Osteocyte (in vitro differentiated cells): ENCODE measurements around the gene SLC26A4. TPM values are rescaled to one million over a fixed set of nuclear protein-coding genes. Genes with fewer than 3 reads are reported as not detected.

Experiments
- DNase-seq: peaks from one replicate; pipeline ENCODE4 v3.0.0; 2021; ENCODE audit warnings: mixed read lengths; ENCODE audit not compliant: unreplicated experiment; ENCODE audit errors: extremely low spot score
- H3K27ac Mint-ChIP-seq: one replicate; pipeline ENCODE4 v1.8.0; 2021; ENCODE audit warnings: mild to moderate bottlenecking, mixed read lengths; ENCODE audit not compliant: unreplicated experiment
- H3K27me3 Mint-ChIP-seq: one replicate; pipeline ENCODE4 v1.8.0; 2021; ENCODE audit warnings: mixed read lengths; ENCODE audit not compliant: unreplicated experiment
- H3K36me3 Mint-ChIP-seq: one replicate; pipeline ENCODE4 v1.8.0; 2021; ENCODE audit warnings: mixed read lengths; ENCODE audit not compliant: unreplicated experiment
- H3K4me1 Mint-ChIP-seq: one replicate; pipeline ENCODE4 v1.8.0; 2021; ENCODE audit warnings: mixed read lengths; ENCODE audit not compliant: unreplicated experiment
- H3K4me3 Mint-ChIP-seq: one replicate; pipeline ENCODE4 v1.8.0; 2021; ENCODE audit warnings: mild to moderate bottlenecking, moderate library complexity, mixed read lengths; ENCODE audit not compliant: unreplicated experiment
- H3K9me3 Mint-ChIP-seq: one replicate; pipeline ENCODE4 v1.8.0; 2021; ENCODE audit warnings: mixed read lengths; ENCODE audit not compliant: unreplicated experiment
- total RNA-seq: library from RNA; stranded (reverse); gene quantifications from 2 replicates; pipeline ENCODE4 v1.2.1, GENCODE V29; 2021
- TF ChIP-seq, protein P1 (sequence below): fragments of 200-600 bp; sonication (generic); IDR thresholded peaks from 2 replicates; pipeline ENCODE4 v1.5.0; 2021; ENCODE audit warnings: antibody characterized with exemption, mild to moderate bottlenecking, moderate library complexity

Gene SLC26A4
- total RNA-seq, 1 donor from 2014 or later, result 0.51 TPM

DNA sequence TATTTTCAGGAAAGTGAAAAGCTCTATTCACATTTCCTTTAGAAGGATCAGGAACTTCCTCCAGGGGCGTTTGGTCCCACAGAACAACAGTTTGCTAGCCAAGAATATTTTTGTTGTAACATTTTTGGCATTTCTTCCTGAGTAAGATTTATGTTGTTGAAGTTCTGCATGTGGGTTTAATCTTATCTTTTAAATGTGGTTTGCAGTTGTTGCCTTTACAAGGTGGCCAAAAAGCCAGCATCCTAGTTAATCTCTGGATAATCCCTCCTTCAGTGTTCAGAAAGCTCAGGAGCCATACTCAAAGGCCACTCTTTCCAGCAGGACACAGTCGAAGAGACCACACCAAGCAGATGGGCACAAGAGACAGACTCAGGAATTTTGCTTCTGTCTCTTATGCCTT lies 30.0 kb downstream of the SLC26A4 start:
- Mint-ChIP-seq H3K4me1 (peaks cover 28% of the 10 kb centered on the region), H3K27ac (no peak overlapping the region), H3K27me3 (peaks cover 10% of the 10 kb centered on the region), H3K9me3 (no peaks in the 10 kb centered on the region), H3K4me3 (no peak overlapping the region), H3K36me3 (peaks cover 2% of the 10 kb centered on the region)
- TF ChIP-seq, protein P1, sequence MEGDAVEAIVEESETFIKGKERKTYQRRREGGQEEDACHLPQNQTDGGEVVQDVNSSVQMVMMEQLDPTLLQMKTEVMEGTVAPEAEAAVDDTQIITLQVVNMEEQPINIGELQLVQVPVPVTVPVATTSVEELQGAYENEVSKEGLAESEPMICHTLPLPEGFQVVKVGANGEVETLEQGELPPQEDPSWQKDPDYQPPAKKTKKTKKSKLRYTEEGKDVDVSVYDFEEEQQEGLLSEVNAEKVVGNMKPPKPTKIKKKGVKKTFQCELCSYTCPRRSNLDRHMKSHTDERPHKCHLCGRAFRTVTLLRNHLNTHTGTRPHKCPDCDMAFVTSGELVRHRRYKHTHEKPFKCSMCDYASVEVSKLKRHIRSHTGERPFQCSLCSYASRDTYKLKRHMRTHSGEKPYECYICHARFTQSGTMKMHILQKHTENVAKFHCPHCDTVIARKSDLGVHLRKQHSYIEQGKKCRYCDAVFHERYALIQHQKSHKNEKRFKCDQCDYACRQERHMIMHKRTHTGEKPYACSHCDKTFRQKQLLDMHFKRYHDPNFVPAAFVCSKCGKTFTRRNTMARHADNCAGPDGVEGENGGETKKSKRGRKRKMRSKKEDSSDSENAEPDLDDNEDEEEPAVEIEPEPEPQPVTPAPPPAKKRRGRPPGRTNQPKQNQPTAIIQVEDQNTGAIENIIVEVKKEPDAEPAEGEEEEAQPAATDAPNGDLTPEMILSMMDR, result no peak
- no peak for DNase-seq

DNA sequence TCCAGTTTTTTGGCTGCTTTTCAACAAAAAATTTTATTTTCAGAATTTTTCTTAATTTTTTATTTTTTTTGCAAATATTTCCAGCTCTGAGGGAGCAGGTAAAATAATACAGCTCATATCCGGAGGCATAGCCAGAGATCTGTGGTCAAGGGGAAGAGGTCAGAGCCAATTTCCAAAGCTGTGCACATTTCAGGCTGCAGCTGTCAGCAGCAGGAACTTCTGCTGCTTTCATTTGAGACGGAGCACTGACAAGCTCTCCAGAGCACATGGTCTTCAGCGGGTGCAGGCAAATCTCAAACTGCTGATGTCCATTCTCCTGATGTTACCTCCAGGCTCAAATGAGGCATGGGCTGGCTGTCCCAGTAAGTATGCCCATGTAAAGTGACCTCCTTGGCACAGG lies 31.1 kb downstream of the SLC26A4 start:
- H3K27me3 Mint-ChIP-seq, result peaks cover 9% of the 10 kb centered on the region
- TF ChIP-seq, protein P1, result no peak
- H3K36me3 Mint-ChIP-seq, result peaks cover 2% of the 10 kb centered on the region
- no peaks in the 10 kb centered on the region for H3K9me3 Mint-ChIP-seq
- peaks cover 29% of the 10 kb centered on the region for H3K4me1 Mint-ChIP-seq
- no peak overlapping the region for H3K4me3 Mint-ChIP-seq
- DNase-seq, result no peak
- no peak overlapping the region for H3K27ac Mint-ChIP-seq

DNA sequence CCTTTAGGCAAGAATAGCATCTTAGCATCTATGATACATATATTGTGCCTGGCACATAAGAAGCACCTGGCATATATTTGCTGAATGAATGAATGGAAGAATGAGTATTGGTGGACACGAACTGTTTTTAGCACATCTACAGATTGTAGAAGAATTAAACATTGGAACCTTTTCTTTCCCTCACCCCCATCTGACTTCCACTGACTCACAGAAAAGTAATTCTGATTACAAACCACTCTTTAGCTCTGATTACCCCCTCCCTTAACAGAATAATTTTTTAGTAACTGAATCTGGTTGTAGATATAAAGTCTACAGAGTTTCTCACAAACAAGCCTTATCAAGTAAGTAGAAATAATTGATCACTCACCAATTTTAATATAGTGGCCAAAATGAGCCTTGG lies 31.9 kb downstream of the SLC26A4 start:
- Mint-ChIP-seq H3K36me3 (peaks cover 2% of the 10 kb centered on the region), H3K4me3 (no peak overlapping the region), H3K27me3 (peaks cover 12% of the 10 kb centered on the region), H3K27ac (no peak overlapping the region), H3K4me1 (peaks cover 32% of the 10 kb centered on the region), H3K9me3 (no peaks in the 10 kb centered on the region)
- no peak for DNase-seq
- TF ChIP-seq, protein P1, result no peak

DNA sequence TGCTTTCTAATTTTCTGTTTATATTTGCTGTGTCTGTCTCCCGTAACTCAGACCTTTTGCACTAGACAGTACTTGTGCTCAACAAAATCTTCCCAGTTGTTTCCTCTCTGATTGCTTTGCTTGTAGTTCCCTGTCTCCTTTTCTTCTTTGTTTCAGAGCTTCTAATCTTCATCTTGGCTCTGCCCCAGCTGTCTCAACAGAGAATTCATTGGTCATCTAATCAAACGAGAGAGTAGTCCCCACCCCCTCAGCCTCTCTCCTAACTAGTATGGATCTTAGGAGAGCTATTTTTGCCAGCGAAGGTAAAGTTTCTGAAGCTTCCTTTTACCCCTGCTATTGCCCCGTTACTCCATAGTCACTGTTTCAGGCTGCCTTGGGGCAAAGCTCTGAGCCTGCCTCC lies 32.8 kb downstream of the SLC26A4 start:
- TF ChIP-seq, protein P1, result no peak
- H3K27me3 Mint-ChIP-seq, result peaks cover 14% of the 10 kb centered on the region
- no peak for DNase-seq
- H3K36me3 Mint-ChIP-seq, result peaks cover 2% of the 10 kb centered on the region
- peaks cover 32% of the 10 kb centered on the region for H3K4me1 Mint-ChIP-seq
- no peak overlapping the region for H3K4me3 Mint-ChIP-seq
- H3K27ac Mint-ChIP-seq, result no peak overlapping the region
- H3K9me3 Mint-ChIP-seq, result no peaks in the 10 kb centered on the region

DNA sequence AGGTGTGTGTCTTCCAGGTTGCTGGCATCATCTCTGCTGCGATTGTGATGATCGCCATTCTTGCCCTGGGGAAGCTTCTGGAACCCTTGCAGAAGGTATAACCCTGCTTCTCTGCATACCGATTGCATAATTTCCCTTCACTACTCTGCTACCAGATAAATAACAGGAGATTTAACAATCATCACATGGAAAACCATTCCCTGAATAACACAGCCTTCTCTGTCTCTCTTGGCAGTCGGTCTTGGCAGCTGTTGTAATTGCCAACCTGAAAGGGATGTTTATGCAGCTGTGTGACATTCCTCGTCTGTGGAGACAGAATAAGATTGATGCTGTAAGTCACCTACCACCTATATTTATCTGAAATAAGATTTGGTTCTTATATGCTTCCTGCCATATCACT lies 33.8 kb downstream of the SLC26A4 start:
- H3K27me3 Mint-ChIP-seq, result peaks cover 14% of the 10 kb centered on the region
- H3K36me3 Mint-ChIP-seq, result peaks cover 2% of the 10 kb centered on the region
- no peak overlapping the region for H3K4me3 Mint-ChIP-seq
- DNase-seq, result no peak
- peaks cover 32% of the 10 kb centered on the region for H3K4me1 Mint-ChIP-seq
- H3K27ac Mint-ChIP-seq, result no peak overlapping the region
- H3K9me3 Mint-ChIP-seq, result no peaks in the 10 kb centered on the region
- TF ChIP-seq, protein P1, result no peak
